H1 (cell line): ENCODE data around the gene P2RY8. TPM values are rescaled to one million over a fixed set of nuclear protein-coding genes. Genes with fewer than 3 reads are reported as not detected.

Experiments
- CTCF ChIA-PET: fragments of 300-600 bp; sonication (Branson Sonifier 250); formaldehyde crosslinking; loops from one replicate; lab custom pipeline; 2021; ENCODE audit not compliant: partially characterized antibody; lab: Charles Lee
- POLR2A ChIA-PET: fragments of 300-600 bp; sonication (Branson Sonifier 250); formaldehyde crosslinking; loops from one replicate; lab custom pipeline; 2021; ENCODE audit warnings: inconsistent platforms; ENCODE audit not compliant: partially characterized antibody; lab: Charles Lee
- DNase-seq, 2 experiments: peaks; one replicate each; pipeline versions ENCODE4 v3.0.0 to v3.0.0-alpha.2; 2010 to 2022; ENCODE audit warnings: low spot score in 2 of 2, low read depth in 1 of 2, mixed read lengths in 1 of 2
- FAIRE-seq: peaks from 2 replicates; lab custom pipeline; 2011; peaks lifted over from hg19 to GRCh38; lab: Jason Lieb, UNC
- H2AFZ ChIP-seq: 2 replicates; pipeline ENCODE4 v1.8.1; 2012; ENCODE audit warnings: low read length, inconsistent platforms
- H2AK5ac ChIP-seq: 2 replicates; pipeline ENCODE4 v1.6.1; 2013; ENCODE audit warnings: low read depth, low read length
- H2BK120ac ChIP-seq: replicated peaks from 2 replicates; pipeline ENCODE3; 2013; ENCODE audit warnings: low read depth, low read length, inconsistent platforms
- H2BK12ac ChIP-seq: 2 replicates; pipeline ENCODE4 v1.6.1; 2013; ENCODE audit warnings: low read depth, low read length
- H2BK15ac ChIP-seq: 2 replicates; pipeline ENCODE4 v1.6.1; 2013; ENCODE audit warnings: low read length
- H2BK20ac ChIP-seq: 2 replicates; pipeline ENCODE4 v1.6.1; 2013; ENCODE audit warnings: low read length
- H2BK5ac ChIP-seq: 2 replicates; pipeline ENCODE4 v1.6.1; 2013; ENCODE audit warnings: low read depth, low read length
- H3K14ac ChIP-seq: 2 replicates; pipeline ENCODE4 v1.6.1; 2013; ENCODE audit warnings: inconsistent platforms; ENCODE audit not compliant: insufficient read length
- H3K18ac ChIP-seq: 2 replicates; pipeline ENCODE4 v1.6.1; 2013; ENCODE audit warnings: low read length; ENCODE audit errors: extremely low read depth
- H3K23ac ChIP-seq: 2 replicates; pipeline ENCODE4 v1.6.1; 2013; ENCODE audit warnings: inconsistent platforms; ENCODE audit not compliant: insufficient read length
- H3K23me2 ChIP-seq: 2 replicates; pipeline ENCODE4 v1.6.1; 2013; ENCODE audit warnings: low read depth, low read length
- H3K27ac ChIP-seq: 2 replicates; pipeline ENCODE4 v1.6.1; 2011; ENCODE audit warnings: low read depth, low read length, inconsistent platforms
- H3K27me3 ChIP-seq, 4 experiments: replicated peaks in 1 of 4; 1 replicate in 1 of 4; 2 replicates in 3 of 4; pipeline versions ENCODE4 v1.6.1 to v1.8.1; 2011 to 2013; ENCODE audit warnings: low read length in 3 of 4, mild to moderate bottlenecking in 3 of 4, inconsistent platforms in 2 of 4, mixed read lengths in 2 of 4, moderate library complexity in 1 of 4; ENCODE audit not compliant: control insufficient read depth in 3 of 4, insufficient read depth in 3 of 4; ENCODE audit errors: extremely low read depth in 1 of 4
- H3K36me3 ChIP-seq, 4 experiments: 2 replicates each; pipeline versions ENCODE4 v1.6.1 to v1.8.1; 2011 to 2013; ENCODE audit warnings: mild to moderate bottlenecking in 4 of 4, low read length in 3 of 4, moderate library complexity in 2 of 4, control low read depth in 1 of 4, inconsistent platforms in 1 of 4; ENCODE audit not compliant: insufficient read depth in 4 of 4, control insufficient read depth in 2 of 4
- H3K4ac ChIP-seq: replicated peaks from 2 replicates; pipeline ENCODE3; 2013; ENCODE audit warnings: low read length, low read depth, mixed read lengths, inconsistent platforms; ENCODE audit not compliant: insufficient read length
- H3K4me1 ChIP-seq, 4 experiments: replicated peaks in 1 of 4; 1 replicate in 1 of 4; 2 replicates in 3 of 4; pipeline versions ENCODE4 v1.6.1 to v1.8.1; 2011 to 2013; ENCODE audit warnings: low read length in 3 of 4, inconsistent platforms in 2 of 4, mixed read lengths in 1 of 4; ENCODE audit not compliant: insufficient read depth in 4 of 4, control insufficient read depth in 3 of 4
- H3K4me2 ChIP-seq, 2 experiments: 2 replicates each; pipeline versions ENCODE4 v1.6.1 to v1.8.1; 2011 to 2013; ENCODE audit warnings: low read depth in 2 of 2, low read length in 2 of 2, control low read depth in 1 of 2, inconsistent platforms in 1 of 2, mild to moderate bottlenecking in 1 of 2; ENCODE audit not compliant: insufficient read depth in 1 of 2
- H3K4me3 ChIP-seq, 4 experiments: fragments of 200-600, 300-600 bp in 1 of 4; sonication (generic), shearing (Covaris generic), sonication (Bioruptor Twin) in 1 of 4; 2 replicates each; pipeline versions ENCODE4 v1.5.1 to v1.8.1; 2011 to 2016; ENCODE audit warnings: low read length in 4 of 4, low read depth in 3 of 4, control low read depth in 2 of 4, inconsistent platforms in 2 of 4, mild to moderate bottlenecking in 2 of 4, mixed read lengths in 1 of 4, moderate library complexity in 1 of 4; ENCODE audit not compliant: insufficient read depth in 2 of 4; ENCODE audit errors: extremely low read depth in 1 of 4
- H3K56ac ChIP-seq: replicated peaks from 2 replicates; pipeline ENCODE3; 2013; ENCODE audit warnings: low read depth, mild to moderate bottlenecking, mixed read lengths, low read length, inconsistent platforms; ENCODE audit not compliant: insufficient read length
- H3K79me1 ChIP-seq: 2 replicates; pipeline ENCODE4 v1.6.1; 2013; ENCODE audit warnings: low read depth, low read length, control low read depth
- H3K79me2 ChIP-seq, 2 experiments: 2 replicates each; pipeline versions ENCODE4 v1.6.1 to v1.8.1; 2012 to 2013; ENCODE audit warnings: low read length in 2 of 2, mild to moderate bottlenecking in 2 of 2, inconsistent platforms in 1 of 2; ENCODE audit not compliant: insufficient read depth in 2 of 2, control insufficient read depth in 1 of 2
- H3K9ac ChIP-seq, 4 experiments: replicated peaks in 1 of 4; 1 replicate in 1 of 4; 2 replicates in 3 of 4; pipeline versions ENCODE4 v1.6.1 to v1.8.1; 2011 to 2013; ENCODE audit warnings: low read depth in 3 of 4, low read length in 3 of 4, control low read depth in 2 of 4, mild to moderate bottlenecking in 2 of 4, moderate library complexity in 2 of 4, inconsistent platforms in 1 of 4; ENCODE audit errors: extremely low read depth in 1 of 4
- H3K9me3 ChIP-seq, 2 experiments: 2 replicates each; pipeline versions ENCODE4 v1.6.1 to v1.8.1; 2012 to 2013; ENCODE audit warnings: mild to moderate bottlenecking in 2 of 2, moderate library complexity in 2 of 2, control low read depth in 1 of 2, inconsistent platforms in 1 of 2, low read depth in 1 of 2, low read length in 1 of 2, mixed read lengths in 1 of 2; ENCODE audit not compliant: insufficient read depth in 2 of 2
- H4K20me1 ChIP-seq, 2 experiments: replicated peaks in 1 of 2; 2 replicates each; pipeline versions ENCODE3 to v1.8.1; 2011 to 2013; ENCODE audit warnings: inconsistent platforms in 2 of 2, low read length in 2 of 2, mild to moderate bottlenecking in 1 of 2; ENCODE audit not compliant: insufficient read depth in 2 of 2, control insufficient read depth in 1 of 2
- H4K5ac ChIP-seq: 2 replicates; pipeline ENCODE4 v1.6.1; 2013; ENCODE audit warnings: low read length, low read depth, mixed read lengths, inconsistent platforms; ENCODE audit not compliant: insufficient read length
- H4K8ac ChIP-seq: 2 replicates; pipeline ENCODE4 v1.8.0; 2013; ENCODE audit warnings: mild to moderate bottlenecking, moderate library complexity, low read length, inconsistent platforms; ENCODE audit not compliant: insufficient read depth; ENCODE audit errors: extremely low read depth
- H4K91ac ChIP-seq: replicated peaks from 2 replicates; pipeline ENCODE3; 2013; ENCODE audit warnings: low read length, mixed read lengths, inconsistent platforms; ENCODE audit not compliant: insufficient read length
- CBX5 ChIP-seq: fragments of 300-800, 300-1000 bp; sonication (generic); IDR thresholded peaks from 2 replicates; pipeline ENCODE4 v1.7.1; 2016; ENCODE audit warnings: antibody characterized with exemption, low read length, low read depth
- MAFK ChIP-seq: IDR thresholded peaks from 2 replicates; pipeline ENCODE4 v1.6.1; 2012; ENCODE audit warnings: low read depth, mild to moderate bottlenecking, improper control_type of control experiment, low read length
- POLR2A ChIP-seq, 2 experiments: IDR thresholded peaks; 1 replicate in 1 of 2; 2 replicates in 1 of 2; pipeline ENCODE4 v1.6.1; 2011; ENCODE audit warnings: low read depth in 2 of 2, low read length in 2 of 2, mild to moderate bottlenecking in 2 of 2; ENCODE audit errors: control extremely low read depth in 1 of 2
- POU5F1 ChIP-seq: IDR thresholded peaks from 2 replicates; pipeline ENCODE4 v1.6.1; 2011; ENCODE audit warnings: low read depth, mild to moderate bottlenecking, low read length, moderate library complexity
- RAD21 ChIP-seq, 2 experiments: IDR thresholded peaks in 1 of 2; conservative IDR thresholded peaks in 1 of 2; 2 replicates each; pipeline ENCODE4 v1.6.1; 2011; ENCODE audit warnings: low read depth in 2 of 2, low read length in 2 of 2, improper control_type of control experiment in 1 of 2, inconsistent platforms in 1 of 2, mild to moderate bottlenecking in 1 of 2, moderate library complexity in 1 of 2
- SP4 ChIP-seq: IDR thresholded peaks from 2 replicates; pipeline ENCODE4 v1.6.1; 2012; ENCODE audit warnings: low read length, inconsistent platforms
- SRF ChIP-seq: IDR thresholded peaks from 2 replicates; pipeline ENCODE4 v1.6.1; 2011; ENCODE audit warnings: mild to moderate bottlenecking, low read depth, low read length, moderate library complexity
- YY1 ChIP-seq: IDR thresholded peaks from 2 replicates; pipeline ENCODE4 v1.6.1; 2011; ENCODE audit warnings: low read depth, mild to moderate bottlenecking, low read length
- WGBS, 2 experiments: shearing (Covaris generic) in 1 of 2; methylation state at CpG; one replicate each; pipeline versions ENCODE4 v1.1.6 to v1.1.7; 2013 to 2015; ENCODE audit warnings: low lambda C conversion rate in 2 of 2, mixed read lengths in 2 of 2, inconsistent platforms in 1 of 2, low coverage in 1 of 2, missing lambda C conversion rate in 1 of 2; ENCODE audit not compliant: insufficient replicate concordance in 2 of 2, insufficient coverage in 1 of 2, insufficient read length in 1 of 2; ENCODE audit errors: extremely low coverage in 1 of 2, missing lambda C conversion rate in 1 of 2; 5-methylcytosine and 5-hydroxymethylcytosine counted together
- polyA plus RNA-seq, 7 experiments: library from polyadenylated mRNA; depleted of rRNA in 3 of 7; stranded (reverse) in 5 of 7; unstranded in 2 of 7; fragments of >200 nt in 5 of 7; fragments of 200-250 nt in 2 of 7; gene quantifications; 1 replicate in 5 of 7; 2 replicates in 1 of 7; 4 replicates in 1 of 7; pipeline versions ENCODE4 v1.2.1 to v1.2.3, GENCODE V29; 2011 to 2013; ENCODE audit warnings: missing spikeins in 2 of 7, mixed read lengths in 2 of 7
- total RNA-seq: library from RNA; stranded (reverse); fragmentation: NEBNext Ultra II Directional; extraction: Animal tissue kit (Norgen Biotek cat#: 25700); gene quantifications from 2 replicates; pipeline ENCODE4 v1.2.1, GENCODE V29; 2021
- TF ChIP-seq, protein P1 (sequence below), 3 experiments: IDR thresholded peaks; 1 replicate in 2 of 3; 2 replicates in 1 of 3; pipeline versions ENCODE4 v1.5.1 to v1.6.1; 2011; ENCODE audit warnings: low read length in 3 of 3, mild to moderate bottlenecking in 3 of 3, inconsistent platforms in 2 of 3, low read depth in 1 of 3, moderate library complexity in 1 of 3; ENCODE audit not compliant: insufficient read depth in 1 of 3; ENCODE audit errors: control extremely low read depth in 1 of 3

Gene P2RY8
- total and polyA plus RNA-seq, 2 of the 8 experiments (the other 6 are each of a cell fraction or from before 2014, with no cell fraction given), result 0.09 to 0.15 TPM

- Histone ChIP-seq H2BK120ac (no peak overlapping the region), H3K36me3 (no peaks in the 10 kb centered on the region), H3K79me1 (no peaks in the 10 kb centered on the region), H2AFZ (peak overlapping the region; percentile 44), H2BK15ac (no peak overlapping the region), H4K20me1 (no peaks in the 10 kb centered on the region), H2BK20ac (no peak overlapping the region; the same call in 1 of the 2 replicates), H3K56ac (no peak overlapping the region), H3K23ac (no peak overlapping the region), H4K8ac (no peak overlapping the region), H3K4ac (no peak overlapping the region), H4K91ac (peak overlapping the region; percentile 69), H3K14ac (no peak overlapping the region), H2AK5ac (peak overlapping the region; percentile 8; the same call in 1 of the 2 replicates), H2BK5ac (peak overlapping the region; percentile 62; the same call in 1 of the 2 replicates), H3K23me2 (no peaks in the 10 kb centered on the region), H3K27ac (peak overlapping the region; percentile 54; the same call in 1 of the 2 replicates), H3K9ac (peak overlapping the region in 2 of 4 experiments; percentile 19 to 40; a peak in 4 of 7 replicates), H3K79me2 (no peaks in the 10 kb centered on the region), H3K9me3 (peaks cover 0 to 10% of the 10 kb centered on the region in 2 experiments; a peak in 2 of 4 replicates), H3K4me3 (peak overlapping the region in 3 of 4 experiments; percentile 11 to 42 (median 18); a peak in 6 of 8 replicates), H4K5ac (peak overlapping the region; percentile 8), H3K4me1 (peaks cover 4 to 11% (median 5%) of the 10 kb centered on the region in 4 experiments; a peak in 5 of 7 replicates), H3K18ac (peak overlapping the region; percentile 62; the same call in 1 of the 2 replicates), H2BK12ac (peak overlapping the region; percentile 45; the same call in 1 of the 2 replicates), H3K4me2 (peak overlapping the region; percentile 64 to 74), H3K27me3 (no peaks in the 10 kb centered on the region)
- FAIRE-seq, result peak; percentile 62
- CTCF ChIA-PET, result no interaction called here
- POLR2A ChIA-PET, result no interaction called here
- WGBS, 2 experiments, result 27% methylated on average over 26 of the region's 26 CpGs; no CpG with 5 or more reads in 1 of the 2 experiments
- DNase-seq, result peak in 1 of 2 experiments; percentile 33
- no peak for TF ChIP-seq SRF
- TF ChIP-seq SP4, result no peak
- TF ChIP-seq POU5F1, result no peak
- no peak for TF ChIP-seq RAD21 (IDR thresholded peaks at IDR 0.05 in 1 of 2, conservative IDR thresholded peaks at IDR 0.05 in 1 of 2; ENCODE audit: low read depth in 2 of 2, low read length in 2 of 2)
- TF ChIP-seq YY1, result no peak
- TF ChIP-seq, protein P1, sequence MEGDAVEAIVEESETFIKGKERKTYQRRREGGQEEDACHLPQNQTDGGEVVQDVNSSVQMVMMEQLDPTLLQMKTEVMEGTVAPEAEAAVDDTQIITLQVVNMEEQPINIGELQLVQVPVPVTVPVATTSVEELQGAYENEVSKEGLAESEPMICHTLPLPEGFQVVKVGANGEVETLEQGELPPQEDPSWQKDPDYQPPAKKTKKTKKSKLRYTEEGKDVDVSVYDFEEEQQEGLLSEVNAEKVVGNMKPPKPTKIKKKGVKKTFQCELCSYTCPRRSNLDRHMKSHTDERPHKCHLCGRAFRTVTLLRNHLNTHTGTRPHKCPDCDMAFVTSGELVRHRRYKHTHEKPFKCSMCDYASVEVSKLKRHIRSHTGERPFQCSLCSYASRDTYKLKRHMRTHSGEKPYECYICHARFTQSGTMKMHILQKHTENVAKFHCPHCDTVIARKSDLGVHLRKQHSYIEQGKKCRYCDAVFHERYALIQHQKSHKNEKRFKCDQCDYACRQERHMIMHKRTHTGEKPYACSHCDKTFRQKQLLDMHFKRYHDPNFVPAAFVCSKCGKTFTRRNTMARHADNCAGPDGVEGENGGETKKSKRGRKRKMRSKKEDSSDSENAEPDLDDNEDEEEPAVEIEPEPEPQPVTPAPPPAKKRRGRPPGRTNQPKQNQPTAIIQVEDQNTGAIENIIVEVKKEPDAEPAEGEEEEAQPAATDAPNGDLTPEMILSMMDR (IDR thresholded peaks at IDR 0.05; ENCODE audit: control extremely low read depth in 1 of 3, insufficient read depth in 1 of 3, low read depth in 1 of 3, low read length in 3 of 3), result no peak
- no peak for TF ChIP-seq CBX5
- 0 out of 3 replicates have a peak, but pooled peaks of 1 of the 2 experiments have one; percentile 39 for TF ChIP-seq POLR2A (IDR thresholded peaks at IDR 0.05; ENCODE audit: control extremely low read depth in 1 of 2, low read depth in 2 of 2, low read length in 2 of 2)
- TF ChIP-seq MAFK, result no peak
These were observed 55.1 kb downstream of the P2RY8 start for GRCh38 chrX:1481636-1482529.
